DMS79 treated with DMSO at 0.1 percent for 48 hours (cell line): ENCODE measurements around the gene KAZN.

ENCODE experiments used
- DNase-seq: peaks from one replicate; lab custom pipeline; 2025; lab: John Stamatoyannopoulos, UW

The KAZN gene

DNA sequence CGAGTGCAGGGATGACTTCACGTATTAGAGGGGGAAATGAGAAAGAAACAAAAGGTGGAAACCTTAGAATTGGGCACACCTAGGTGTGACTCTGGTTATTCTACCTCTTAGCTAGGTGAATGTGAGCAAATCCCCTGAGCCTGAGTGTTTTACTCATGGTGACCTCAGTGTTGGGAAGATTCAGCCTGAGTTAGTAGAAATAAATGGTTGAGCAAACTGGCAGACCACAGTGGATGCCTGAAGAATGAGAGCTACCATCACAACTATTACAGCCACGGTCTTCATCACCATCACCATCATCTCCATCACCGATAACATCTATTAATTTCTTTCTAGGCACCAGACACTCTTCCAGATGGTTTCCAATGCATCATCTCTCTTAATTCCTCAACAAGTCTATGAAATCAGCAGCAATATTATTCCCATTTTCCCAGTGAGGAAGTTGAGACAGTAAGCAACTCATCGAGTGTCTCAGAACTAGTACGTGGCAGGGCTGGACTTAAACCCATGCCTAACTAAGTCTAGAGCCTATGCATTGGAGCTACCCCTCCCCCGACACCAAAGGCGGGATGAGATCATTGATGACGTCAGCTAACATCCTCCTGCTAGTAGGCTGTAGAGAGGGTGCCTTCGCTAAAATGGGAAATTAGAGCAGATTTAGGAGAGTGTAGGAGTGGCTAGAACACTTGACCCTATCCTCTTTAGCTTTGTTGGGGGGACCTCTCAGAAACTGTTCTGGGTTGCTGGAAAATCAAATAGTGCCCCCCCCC is 7.9 kb upstream of the KAZN start:
- DNase-seq = no peak

- DNase-seq = no peak
These were observed 6.9 kb upstream of the KAZN start for GRCh38 chr1:14591600-14591999.

DNA sequence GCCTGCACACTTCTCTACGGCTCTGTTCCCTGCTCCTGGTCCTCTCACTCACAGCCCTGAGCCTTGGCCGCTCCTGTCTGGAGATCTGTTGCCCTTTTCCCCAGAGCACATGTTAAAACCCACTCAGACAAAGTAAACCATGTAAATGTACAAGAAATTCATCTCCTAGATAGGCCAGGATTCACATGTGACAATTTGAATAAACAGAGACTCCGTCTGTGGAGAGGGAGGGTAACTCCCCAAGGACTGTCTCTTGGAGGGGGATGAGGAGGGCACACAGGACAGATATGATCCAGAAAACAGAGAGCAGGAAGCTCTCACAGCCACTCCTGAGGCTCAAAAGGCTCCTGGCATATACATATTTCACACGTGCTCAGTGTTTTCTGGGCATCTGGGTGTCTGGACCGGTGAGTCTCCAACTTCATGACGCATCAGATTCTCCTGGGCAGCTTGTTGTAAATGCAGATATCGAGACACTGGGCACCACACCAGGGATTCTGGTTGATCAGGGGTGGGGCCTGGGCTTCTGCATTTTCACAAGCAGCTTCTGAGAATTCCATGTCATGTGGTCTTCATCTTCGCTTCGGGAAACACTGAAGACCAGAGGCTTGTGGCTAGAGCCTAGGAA is 6.4 kb upstream of the KAZN start:
- no peak for DNase-seq

DNA sequence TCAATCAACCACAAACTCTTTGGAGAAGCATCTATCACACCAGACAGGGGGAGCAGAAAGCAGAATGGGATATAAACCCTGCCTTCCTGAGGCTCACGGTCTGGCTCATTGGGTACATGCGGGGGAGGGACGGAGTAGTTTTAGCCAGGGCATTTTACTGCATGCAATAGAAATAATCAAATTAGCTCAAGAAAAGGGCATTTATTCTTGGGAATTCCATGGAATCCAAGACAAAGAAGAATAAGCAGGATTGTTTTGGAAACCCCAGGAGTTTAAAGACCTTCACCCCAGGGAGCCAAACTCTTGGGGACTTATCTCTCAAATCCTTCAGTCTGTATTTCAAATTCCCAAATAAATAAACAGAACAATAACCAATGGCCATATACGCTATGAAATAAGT is 5.2 kb upstream of the KAZN start:
- DNase-seq = no peak

- no peak for DNase-seq
These were observed 4.4 kb upstream of the KAZN start for GRCh38 chr1:14594045-14594444.

GRCh38 chr1:14596591-14596990 is 1.9 kb upstream of the KAZN start:
- no peak for DNase-seq

- DNase-seq = peak; percentile 52
These were observed 1.0 kb upstream of the KAZN start for GRCh38 chr1:14597343-14598006.

GRCh38 chr1:14598007-14598497 is 433 bp upstream of the KAZN start:
- peak; percentile 78 for DNase-seq

DNA sequence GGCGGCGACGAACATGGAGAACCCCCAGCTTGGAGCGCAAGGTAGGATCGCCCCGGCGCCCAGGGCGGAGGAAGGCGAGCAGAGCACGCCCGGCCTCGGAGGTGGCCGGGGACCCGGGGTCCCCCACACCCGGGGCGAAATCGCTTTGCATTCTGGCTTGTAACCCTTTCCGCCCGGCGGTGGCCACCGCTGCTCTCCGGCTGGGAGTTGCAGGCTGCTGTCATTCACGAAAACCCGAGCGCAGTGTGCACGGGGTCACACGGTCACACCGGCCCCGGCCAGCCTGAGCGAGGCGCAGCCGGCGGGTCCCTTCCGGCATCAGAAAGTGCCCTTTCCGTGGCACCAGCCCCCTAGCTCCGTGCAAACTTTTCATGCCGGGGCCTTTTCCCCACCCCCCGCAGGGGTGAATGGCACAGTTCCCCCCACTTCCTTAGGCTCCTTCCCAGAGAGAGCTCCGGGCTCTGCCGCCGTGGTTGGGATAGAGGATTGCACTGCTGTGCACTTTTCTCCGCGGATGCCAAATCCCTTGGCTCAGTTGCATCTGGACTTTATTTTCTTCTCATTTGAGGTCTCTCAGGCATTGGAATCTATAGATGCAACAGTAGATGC is 802 bp downstream of the KAZN start:
- DNase-seq = peak; percentile 42

DNA sequence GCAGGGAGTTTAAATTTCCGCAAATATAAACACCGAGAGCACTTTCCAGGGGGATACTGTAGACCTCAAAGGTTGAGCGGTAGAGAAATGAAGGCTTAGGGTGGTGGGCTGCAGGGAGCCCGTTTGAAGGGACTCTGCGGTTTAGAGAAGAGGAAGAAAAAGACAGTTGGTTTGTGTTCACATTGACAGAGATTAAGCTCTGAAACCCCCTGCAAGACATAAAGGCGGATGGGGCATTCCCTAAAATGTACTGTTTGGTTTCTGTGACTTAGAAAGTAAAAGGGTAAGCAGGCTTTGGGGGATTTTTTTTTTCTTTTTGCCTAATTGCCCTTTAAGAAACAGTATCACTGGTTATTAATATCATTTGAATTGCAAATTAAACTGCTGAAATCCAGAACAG is 1.3 kb downstream of the KAZN start:
- no peak for DNase-seq

DNA sequence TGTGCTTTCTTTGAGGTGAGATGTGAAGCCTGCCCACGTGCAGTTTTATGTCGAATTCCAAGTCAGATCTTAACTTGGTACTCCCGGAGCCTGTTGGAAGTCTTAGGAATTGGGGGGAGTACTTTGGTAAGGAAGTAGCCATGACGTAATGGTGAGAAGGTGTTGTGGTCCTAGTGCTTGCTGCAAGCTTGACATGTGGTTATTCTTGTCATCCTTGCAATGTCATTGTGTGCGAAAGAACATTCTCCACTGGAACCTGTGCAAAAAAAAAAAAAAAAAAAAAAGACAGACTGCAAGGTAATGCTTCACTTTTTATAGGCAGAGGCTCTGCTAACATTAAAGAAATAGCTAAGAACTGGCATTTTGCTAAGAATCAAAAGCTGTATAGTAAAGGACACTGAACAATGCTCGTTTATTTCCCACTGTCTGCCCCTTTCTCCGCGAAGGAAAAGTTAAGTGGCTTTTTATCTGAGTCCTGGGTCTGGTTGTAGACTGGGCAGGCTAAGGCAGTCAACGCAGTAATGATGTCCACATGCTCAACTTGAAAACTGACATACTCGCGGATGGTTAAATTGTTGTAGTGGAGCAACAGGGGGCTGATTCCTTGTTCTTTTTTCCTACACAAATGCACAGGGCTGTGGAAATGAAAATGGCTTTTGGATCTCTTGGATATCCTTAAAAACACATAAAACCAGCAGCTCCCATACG is 2.1 kb downstream of the KAZN start:
- peak; percentile 8 for DNase-seq

GRCh38 chr1:14602136-14602535 is 3.7 kb downstream of the KAZN start:
- DNase-seq = peak; percentile 21

DNA sequence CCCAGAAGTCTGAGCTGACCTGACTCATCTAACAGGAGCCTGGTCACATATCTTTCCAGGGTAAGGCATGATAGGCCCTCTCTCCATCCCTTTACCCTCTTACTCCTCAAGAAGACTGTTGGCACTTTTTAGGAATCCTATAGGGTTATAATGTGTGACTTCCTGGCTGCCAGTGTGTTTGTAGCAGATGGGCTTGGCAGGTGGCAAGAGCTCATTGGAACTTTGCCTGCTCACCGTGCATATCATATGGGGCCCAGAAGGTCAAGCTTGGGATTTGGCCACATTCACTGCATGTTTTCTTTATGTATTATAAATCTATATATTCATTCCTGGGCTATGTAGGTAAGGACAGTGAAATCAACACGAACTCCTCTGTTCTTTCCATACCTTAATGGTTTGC is 5.2 kb downstream of the KAZN start:
- DNase-seq = no peak

DNA sequence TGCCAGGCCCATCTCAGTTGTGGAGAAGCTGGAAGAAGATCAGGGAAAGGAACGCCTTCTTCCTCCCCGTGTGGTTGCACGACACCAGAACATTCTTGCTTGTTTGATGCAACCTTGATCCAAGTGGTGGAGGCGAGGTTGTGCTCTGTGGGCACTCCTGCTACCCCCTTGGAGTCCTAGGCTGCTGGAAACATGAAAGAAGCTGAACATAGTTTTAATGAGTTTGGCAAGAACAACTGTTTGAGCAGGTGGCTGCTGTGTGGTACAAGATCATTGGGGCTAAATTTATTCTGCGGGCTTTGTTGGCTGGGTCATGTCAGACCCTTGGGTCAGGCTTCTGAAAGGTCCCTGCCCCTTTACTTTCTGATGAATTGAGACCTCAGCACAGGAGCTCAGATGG is 5.9 kb downstream of the KAZN start:
- no peak for DNase-seq

- no peak for DNase-seq
These were observed 7.5 kb downstream of the KAZN start for GRCh38 chr1:14605945-14606344.

GRCh38 chr1:14606632-14607031 is 8.1 kb downstream of the KAZN start:
- peak; percentile 17 for DNase-seq

- DNase-seq = no peak
These were observed 8.8 kb downstream of the KAZN start for GRCh38 chr1:14607295-14607694.

GRCh38 chr1:14608308-14608707 is 9.8 kb downstream of the KAZN start:
- no peak for DNase-seq

GRCh38 chr1:14610761-14611160 is 12.3 kb downstream of the KAZN start:
- no peak for DNase-seq

DNA sequence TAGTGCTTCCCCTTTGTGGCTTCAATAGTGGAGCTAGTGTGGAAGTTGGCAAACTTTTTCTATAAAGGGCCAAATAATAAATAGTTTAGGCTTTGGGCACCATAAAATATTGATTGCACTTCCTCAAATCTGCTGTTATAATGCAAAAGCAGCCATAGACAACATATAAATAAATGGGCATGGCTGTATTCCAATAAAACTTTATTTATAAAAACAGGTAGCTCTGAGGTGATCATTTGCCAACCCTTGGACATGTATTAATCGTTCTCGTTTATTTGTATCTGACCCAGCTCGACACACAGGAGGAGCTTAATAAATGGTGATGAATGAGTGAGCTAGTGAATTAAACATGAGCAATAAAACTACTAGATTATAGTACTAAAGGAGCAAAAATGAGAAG is 13.3 kb downstream of the KAZN start:
- DNase-seq = no peak

DNA sequence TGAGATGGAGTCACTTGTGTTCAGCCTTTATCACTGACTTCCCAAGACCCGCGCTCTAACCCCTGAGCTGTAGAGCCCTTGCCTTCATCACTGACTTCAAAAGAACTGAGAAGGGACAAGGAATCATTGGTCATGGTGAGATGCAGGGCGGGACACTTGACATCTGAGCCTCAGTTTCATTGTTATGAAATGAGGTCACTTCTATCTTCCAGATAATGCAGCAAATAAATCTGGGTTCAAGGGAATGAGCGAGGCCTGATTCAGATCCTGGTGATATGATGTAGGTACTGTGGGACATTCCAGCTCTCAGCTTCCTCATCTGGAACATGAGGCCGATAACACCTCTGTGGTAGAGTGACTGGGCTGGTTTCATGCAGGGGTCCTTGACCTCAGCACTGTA is 13.8 kb downstream of the KAZN start:
- DNase-seq = no peak

- no peak for DNase-seq
These were observed 15.4 kb downstream of the KAZN start for GRCh38 chr1:14613926-14614325.
